Anterior cingulate cortex (tissue), 58 donors: Measurements from ENCODE around the gene CELSR3.

ENCODE experiments used
- DNase-seq, 58 donors: peaks; one replicate each; lab custom pipeline; 2025; lab: John Stamatoyannopoulos, UW

CELSR3 gene

DNA sequence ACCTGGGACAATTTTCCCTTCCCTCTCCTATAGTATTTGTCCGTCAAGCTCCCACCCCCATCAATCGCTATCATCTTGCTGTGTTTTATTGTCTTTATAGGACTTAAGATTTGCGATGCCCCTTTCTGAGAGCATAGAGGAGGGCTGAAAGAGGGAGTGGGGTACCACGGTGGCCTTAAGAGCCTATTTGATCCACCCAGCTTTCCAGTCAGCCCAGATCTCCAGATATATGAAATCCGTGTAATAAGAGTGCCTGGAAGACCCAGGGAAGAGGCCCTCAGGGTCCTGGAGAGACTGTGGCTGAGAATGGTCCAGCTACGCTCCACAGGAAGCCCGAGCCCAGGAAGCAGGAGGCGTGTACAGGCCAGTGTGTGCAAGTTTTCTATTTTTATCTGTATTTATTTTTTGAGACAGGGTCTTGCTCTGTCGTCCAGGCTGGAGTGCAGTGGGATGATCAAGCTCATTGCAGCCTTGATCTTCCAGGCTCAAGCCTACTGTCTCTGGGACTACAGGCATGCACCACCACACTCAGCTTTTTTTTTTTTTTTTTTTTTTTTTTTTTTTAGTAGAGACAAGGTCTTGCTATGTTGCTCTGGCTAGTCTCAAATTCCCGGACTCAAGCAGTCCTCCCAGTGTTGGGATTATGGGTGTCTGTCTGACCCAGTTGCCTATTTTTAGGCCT is 24.0 kb upstream of the CELSR3 start:
- no peak for DNase-seq

DNA sequence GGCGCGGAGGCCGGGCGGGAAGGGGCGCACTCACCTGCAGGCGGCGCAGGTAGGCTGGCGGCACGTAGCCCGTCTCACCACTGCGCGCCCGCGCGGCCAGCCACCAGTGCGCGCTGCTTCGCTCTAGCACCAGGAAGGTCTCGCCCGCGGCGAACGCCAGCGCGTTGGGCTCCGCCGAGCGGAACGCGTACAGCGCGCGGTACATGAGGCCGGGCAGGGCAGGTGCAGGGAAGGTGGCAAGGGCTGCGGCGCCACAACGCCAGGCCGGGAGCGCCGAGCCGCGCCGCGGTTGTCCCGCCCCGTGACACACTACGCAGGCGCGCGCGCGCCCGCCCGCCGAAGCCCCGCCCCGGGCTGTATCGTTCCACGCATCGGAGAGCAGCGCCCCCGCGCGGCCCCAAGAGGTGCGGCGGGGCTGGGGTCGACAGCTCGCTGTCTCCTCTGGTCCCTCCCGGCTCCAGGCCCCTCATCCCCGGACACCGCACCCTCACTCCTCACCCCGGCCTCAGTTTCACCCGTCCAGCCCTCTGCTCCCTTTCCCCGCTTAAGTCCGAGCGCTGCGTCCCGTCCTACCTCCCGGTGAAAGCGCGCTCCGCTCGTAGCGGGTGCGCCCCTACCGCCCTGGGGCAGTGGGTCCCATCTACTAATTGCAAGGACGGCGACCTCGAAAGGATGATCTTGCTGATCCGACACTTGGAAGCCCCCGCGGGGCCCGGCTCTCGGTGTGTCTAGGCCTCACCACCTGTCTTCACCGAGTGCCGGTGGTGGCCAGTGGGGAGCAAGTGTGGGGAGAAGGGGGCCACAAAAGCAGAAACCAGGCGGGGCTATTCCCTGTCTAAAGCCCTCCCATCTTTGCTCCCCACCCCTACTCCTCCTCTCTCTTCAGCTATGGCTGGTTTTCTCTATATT is 23.2 kb upstream of the CELSR3 start, which contains the start of gene NCKIPSD:
NCKIPSD (minus strand) TSS at position 313 of the 909 bp plus-strand sequence; CDS start at position 205, 108 bp downstream.
- DNase-seq = peak in 56 of 58 donors; percentile 26 to 90 (median 75)

DNA sequence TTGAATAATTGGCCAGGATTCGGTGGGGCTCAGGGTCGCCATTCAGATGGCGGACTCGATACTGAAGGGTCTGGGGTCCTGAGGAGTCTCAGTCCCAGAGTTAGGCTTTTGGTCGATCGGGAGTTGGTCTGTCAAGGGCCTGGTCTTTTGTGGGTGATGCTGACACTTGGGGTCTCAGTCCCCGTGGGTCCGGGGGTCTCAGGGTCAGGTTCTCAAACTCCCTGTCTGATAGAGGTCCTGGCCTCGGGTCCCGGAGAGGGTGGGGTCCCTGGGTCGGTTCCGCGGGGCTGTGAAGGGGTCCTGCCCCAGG is 22.6 kb upstream of the CELSR3 start:
- no peak for DNase-seq

DNA sequence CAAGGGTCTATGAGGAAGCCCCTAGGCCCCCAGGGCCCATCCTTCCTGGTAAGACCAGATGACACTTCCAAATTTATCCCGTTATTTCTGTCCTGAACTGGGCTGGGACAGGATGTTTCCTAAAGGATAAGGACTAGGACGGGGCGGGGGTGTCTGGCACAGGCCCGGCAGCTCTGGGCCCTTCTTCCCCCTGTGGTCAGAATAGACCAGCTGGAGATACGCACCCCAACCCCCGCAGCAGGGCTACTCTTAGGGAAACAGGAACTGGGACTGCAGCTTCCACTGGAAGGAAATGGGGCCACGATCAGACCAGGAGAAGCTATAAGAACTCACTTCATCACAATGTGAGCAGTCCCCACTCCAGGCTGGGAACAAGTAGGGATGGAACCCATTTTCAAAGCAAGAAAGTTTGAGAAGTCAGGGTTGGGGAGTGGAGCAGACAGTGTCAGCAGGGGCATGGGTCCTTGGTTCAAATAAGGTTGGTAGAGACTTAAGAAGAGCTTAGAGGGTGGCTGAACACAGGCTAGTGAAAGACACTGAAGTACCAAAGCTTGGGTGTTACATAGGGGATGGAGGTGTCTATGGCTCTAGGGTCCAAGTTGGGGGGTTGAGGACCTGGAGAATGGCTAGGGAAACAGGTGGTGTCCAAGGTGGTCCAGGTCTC is 21.9 kb upstream of the CELSR3 start:
- peak in 7 of 58 donors; percentile 10 to 34 (median 19) for DNase-seq

DNA sequence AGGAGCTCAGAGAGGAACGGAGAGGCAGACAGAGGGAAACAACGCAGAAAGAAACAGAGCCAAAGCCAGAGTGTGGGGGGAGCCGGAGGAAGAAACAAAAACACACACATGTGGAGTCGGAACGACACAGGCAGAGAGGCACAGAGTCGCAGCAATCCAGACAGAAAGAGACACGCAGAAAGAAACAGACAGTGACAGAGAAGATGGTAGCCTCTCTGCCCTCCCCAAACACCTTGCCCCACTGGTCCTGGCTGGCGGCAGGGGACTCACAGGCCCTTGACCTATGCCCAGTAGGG is 21.3 kb upstream of the CELSR3 start:
- DNase-seq = peak in 1 of 58 donors; percentile 20

DNA sequence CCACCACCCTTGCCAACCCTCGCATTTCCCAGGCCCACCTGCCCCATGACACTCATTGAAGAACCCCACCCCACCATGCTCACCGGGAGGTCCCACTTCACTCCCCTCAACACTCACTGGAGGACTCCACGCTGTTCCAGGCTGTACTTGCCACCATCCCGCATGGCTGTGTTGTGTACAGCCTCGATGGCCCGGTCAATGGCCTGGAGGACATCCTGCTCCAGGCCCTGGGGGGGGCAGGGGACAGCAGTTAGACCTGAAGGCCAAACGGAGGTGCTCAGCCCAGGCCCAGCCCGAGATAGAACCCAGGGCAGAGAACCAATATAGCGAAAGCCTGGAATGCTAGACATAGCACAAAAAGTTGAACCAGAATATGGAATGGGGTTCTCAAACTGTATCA is 20.1 kb upstream of the CELSR3 start:
- no peak for DNase-seq

DNA sequence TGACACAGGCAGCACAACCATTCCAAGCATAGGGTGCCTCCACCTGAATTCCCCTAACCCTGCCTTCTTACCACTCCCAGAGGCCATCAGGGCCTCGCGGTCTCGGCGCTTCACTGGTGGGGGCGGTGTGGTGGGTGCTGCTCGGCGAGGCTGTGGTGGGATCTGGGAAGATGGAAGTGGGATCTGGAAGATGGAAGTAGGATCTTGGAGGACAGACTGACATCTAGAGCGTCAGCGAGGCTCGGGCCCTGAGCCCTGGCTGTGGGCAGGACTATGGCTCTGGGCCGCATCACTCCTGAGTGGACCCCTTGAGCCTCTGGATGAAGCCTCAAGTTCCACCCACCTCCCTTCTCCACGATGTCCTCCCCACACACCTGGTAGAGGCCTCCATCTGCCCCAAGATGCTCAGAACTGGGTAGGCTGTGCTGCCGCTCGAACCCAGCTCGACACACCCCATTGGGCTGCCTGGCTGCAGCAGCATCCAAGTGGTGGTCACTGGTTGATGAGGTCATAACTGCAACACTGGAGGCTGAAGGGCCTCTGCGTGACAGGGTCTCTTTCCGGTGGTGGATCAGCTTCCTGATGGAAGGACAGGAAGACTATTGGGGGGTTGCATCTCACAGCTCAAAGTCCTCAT is 19.4 kb upstream of the CELSR3 start:
- DNase-seq = no peak

DNA sequence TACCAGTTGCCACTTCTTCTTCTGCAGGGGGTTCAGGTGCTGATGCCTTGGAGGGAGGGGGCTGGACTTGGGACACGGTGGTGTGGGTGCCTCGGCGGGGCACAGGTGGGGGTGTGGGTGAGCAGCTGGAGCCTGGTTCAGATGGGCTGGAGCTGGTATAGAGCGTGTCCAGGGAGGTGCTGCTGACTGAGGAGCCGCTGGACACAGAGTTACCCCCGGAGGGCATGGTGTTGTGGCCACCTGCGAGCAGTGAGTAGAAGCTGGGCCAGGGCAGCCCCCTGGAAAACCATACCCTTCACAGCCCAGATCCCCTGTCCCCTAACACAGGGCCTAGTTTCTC is 18.8 kb upstream of the CELSR3 start:
- DNase-seq = no peak

DNA sequence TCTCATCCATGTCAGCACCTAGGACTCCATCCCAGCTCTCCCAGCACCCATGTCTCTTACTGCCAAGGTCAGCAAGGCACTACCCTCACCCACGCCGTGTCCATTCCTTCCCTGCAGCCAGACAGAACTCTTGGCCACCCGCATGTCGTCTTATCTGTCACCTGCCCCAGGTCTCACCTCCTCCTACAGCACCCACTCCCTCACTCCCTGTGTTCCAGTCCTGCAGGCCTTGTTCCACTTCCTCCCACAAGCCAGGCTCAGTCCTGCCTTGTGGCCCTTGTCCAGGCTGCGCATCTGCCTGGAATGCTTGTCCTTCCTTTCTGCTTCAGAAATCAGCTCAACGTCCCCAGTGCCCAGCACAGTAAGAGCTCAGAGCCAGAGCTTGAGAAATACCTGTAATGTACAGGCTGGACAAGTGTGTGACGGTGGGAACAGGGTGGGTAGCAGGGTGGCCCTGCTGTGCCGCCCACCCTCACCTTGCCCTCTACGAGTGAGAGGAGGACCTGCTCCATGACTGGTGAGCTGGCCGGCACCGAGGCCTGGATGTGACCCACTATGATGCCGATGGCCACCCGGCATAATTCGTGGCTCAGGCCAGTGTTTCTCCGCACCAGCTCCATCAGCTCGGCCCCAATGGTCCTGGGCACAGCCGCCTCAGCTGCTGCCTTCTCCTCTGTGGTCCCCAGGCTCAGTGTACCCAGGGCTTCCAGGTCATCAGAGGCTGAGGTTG is 18.3 kb upstream of the CELSR3 start:
- no peak for DNase-seq

DNA sequence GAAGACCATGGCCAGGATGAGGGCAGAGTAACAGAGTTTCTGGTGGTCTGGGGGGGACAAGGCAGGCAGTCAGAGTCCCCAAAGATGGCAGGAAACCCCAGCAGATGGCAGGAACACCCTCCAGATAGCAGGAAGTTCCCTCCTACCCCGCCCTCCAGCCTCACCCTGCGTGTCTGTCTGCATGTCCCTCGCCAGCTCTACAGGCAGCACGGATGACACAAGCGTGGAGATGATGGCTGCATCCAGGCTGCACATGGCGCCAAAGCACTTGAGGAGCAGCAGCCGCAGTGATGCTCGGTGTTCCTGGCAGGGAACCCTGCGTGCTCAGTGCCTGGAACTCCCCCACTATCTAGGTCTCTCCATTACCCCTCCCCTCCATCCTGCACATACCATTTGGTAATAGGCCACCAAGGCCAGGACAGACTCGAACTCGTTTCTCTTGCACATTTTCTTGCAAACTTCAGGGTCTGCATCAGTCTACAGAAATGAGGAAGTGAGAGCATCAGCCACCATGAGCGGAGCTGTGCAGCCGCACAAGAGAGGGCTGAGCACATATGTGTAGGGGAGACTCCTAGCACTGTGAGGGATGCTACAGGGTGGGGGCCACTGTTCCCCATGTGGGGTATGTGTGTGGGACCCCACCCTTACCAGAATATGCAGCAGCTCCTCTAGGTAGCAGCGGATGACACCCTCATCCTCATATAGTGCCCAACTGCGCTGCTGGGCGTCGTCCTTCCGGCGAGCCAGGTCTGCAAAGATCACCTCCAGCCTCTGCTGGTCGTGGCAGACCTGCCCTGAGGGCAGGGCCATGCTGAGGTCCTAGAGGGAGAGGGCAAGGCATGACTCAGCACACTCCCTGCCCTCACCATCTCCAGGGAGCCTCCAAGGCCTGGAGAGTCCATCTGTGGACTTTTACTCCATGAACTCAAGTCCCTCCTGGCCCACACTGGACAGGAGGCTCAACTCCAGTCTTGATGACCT is 17.0 kb upstream of the CELSR3 start:
- DNase-seq = no peak

DNA sequence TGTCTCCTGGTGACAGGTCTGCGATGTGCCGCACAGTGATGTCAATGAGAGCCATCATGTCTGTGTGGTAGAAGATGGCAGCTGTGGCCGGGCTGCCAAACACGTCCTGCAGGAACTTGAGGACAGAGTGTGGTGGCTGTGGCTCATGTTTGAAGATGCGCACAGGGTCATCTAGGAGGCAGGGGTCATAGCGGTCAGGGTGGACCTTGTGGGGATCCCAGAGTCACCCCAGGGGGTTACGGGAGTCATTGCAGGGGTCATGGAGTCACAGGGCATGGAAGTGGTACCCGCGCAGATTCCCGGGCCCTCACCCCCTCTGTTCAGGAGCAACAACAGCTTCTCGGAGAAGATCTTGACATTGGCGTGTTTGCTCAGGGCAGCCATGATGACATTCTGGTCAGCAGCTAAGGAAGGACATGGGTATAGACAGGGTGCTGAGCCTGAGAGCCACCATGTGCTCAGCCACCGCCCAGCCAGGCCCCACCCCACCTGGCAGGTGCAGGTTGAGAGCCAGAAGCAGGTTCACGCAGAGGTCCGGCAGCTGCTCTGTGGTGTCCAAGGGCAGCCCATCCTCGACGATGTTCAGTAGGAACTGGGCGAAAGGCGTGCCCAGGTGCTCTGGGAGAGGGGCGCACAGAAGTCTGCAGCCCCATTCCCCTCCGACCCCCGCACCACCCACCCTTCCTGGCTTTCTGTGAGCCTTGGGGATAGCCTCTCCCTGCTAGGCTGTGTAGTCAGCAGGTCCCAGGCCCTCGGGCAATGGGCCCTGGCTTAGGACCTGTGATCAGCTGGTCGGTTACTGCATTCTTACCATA is 16.1 kb upstream of the CELSR3 start:
- DNase-seq = no peak

DNA sequence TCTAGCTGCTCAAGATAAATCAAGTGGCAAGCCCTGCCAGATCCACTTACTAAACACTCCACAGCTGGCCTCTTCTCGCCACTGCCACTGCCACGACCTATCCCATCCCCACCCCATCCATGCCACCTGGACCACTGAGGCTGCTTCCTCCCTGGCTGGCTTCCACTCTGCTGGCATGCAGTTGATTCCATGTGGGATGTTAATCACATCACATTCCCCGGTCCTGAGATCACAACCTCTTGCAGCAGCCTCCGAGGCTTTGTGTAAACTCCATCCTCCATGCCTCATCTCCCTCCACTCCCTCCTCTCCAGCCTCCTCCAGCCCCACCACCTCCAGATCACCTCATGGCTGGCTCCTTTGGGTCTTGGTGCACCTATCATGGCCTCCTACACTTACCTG is 15.4 kb upstream of the CELSR3 start:
- DNase-seq = no peak

DNA sequence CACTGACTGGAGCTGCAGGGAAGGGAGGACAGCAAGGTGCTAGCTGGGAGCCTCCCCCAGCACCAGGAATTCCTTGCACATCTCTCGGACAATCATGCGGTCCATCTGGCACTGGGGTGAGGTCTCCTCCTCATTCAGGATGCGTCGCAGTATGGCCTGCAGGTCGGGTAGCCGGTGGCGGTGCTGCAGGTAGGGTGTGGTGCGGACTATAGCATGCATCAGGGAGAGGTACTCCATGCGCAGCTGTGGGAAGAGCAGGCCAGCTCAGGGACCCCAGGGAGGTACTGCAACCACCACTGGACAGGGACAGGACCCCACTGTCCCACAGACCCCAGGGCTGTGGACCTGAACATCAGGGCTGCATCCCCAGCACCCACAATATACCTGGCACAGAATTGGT is 11.8 kb upstream of the CELSR3 start:
- no peak for DNase-seq

DNA sequence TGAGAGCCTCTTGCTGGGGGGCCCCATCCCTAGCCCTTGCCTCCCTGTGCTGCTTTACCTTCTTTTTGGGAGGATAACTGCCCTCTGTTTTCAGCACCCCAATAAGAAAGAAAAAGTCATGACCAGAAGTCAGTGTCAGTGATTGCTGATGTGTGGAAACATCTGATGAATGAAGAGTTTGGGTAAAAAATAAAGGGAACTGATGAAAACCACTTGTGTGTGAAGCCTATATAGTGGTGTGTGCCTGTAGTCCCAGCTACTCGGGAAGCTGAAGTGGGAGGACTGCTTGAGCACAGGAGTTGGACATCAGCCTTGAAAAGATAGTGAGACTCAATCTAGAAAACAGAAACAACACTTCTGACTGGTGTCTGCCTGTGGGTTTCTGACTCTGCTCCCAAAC is 9.8 kb upstream of the CELSR3 start:
- no peak for DNase-seq

DNA sequence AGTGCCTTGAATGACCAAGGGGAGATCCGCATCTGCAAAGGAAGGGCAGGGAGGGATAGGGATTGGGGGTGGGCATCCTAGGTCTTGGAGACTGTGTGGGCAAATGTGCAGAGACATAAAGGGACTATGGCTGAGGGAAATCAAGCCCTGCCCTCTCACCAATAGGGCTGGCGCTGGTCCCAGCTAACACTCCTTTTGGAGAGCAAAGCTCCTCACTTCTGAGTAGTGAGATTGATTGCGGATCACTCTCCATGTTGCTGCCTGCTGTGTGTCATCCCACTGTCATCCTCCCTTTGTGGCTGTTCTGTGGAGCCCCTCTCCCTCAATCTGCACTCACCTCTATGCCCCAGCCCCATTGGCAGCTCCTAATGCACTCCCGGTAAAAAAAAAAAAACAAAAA is 2.2 kb upstream of the CELSR3 start:
- DNase-seq = no peak

DNA sequence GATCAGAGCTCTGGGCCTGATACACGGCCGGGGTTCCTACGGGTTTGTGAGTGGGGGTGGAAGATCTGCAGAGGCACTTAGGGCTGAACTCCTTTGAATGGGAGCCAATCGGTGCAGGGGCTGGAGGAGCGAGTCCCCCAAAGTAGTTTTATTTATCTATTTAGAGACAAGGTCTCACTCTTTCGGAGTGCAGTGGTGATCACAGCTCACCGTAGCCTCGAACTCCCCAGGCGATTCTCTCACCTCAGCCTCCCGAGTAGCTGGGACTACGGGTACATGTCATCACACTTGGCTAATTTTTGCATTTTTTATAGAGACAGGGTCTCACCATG is 1.6 kb upstream of the CELSR3 start:
- no peak for DNase-seq

DNA sequence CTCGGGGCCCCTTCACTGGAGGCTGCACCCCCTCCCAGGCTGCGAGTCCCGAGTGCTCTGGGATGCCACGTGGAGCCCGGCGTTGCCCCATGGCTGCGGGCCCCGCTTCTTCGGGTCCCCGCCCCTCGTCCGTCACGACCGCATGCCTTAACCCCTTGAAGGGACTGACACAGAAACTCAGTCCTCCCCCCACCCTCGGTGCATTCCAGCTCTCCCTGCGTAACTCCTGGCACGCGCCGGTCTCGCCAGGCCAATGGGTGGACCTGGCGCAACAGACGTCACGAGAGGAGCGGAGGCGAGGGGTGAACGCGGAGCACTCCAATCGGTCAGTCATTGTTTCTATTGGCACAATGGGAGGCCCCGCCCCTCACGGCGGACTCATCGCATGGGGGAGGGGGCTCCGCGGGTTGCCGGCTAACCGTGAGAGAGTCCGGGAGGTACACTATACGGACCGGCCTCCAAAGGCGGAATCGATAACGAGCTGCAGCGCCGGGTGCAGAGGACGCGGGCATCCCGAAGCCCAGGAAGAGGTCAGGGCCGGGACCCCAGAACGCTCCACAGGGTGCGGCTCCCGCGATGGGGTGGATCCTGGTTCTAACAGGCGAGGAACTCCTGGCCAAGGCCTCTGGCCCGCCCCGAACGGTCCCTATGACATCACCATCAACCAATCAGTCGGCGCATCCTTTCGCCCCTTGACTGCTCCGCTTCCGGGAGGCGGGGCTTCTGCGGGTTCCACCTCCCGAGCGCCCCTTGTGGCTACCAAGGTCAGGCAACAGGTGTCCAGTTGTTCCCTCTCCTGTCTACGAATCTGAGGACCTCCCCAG is 1.0 kb upstream of the CELSR3 start:
- peak; percentile 83 to 99 (median 93) for DNase-seq
